HepG2 (cell line): Measurements from ENCODE around the gene GAPDH. TPM values are rescaled to one million over a fixed set of nuclear protein-coding genes. Genes with fewer than 3 reads are reported as not detected.

Experiments
- GABPB1 ChIP-seq: IDR thresholded peaks from 2 replicates; pipeline ENCODE4 v1.6.1; 2016; ENCODE audit warnings: mild to moderate bottlenecking, missing genetic modification reagents, moderate library complexity, missing compliant biosample characterization
- HBP1 ChIP-seq: IDR thresholded peaks from 2 replicates; pipeline ENCODE4 v1.6.1; 2016; ENCODE audit warnings: low read depth, control low read depth
- HNRNPL ChIP-seq: fragments of 200-400 bp; formaldehyde crosslinking; IDR thresholded peaks from 2 replicates; pipeline ENCODE4 v1.6.1; 2017; ENCODE audit warnings: mild to moderate bottlenecking, low read depth, low read length
- NCOA2 ChIP-seq: sonication (generic); formaldehyde crosslinking; IDR thresholded peaks from 2 replicates; pipeline ENCODE4 v1.8.0; 2022; ENCODE audit warnings: inconsistent platforms
- NFIB ChIP-seq: sonication (generic); formaldehyde crosslinking; IDR thresholded peaks from 2 replicates; pipeline ENCODE4 v1.9.0; 2021; ENCODE audit warnings: missing genetic modification reagents, mild to moderate bottlenecking, borderline replicate concordance
- PATZ1 ChIP-seq: sonication (generic); formaldehyde crosslinking; IDR thresholded peaks from 2 replicates; pipeline ENCODE4 v1.4.0; 2020; ENCODE audit warnings: missing genetic modification reagents
- PHF8 ChIP-seq: sonication (generic); formaldehyde crosslinking; IDR thresholded peaks from 2 replicates; pipeline ENCODE4 v1.5.0; 2020; ENCODE audit warnings: missing genetic modification reagents
- REPIN1 ChIP-seq: sonication (generic); formaldehyde crosslinking; IDR thresholded peaks from 2 replicates; pipeline ENCODE4 v1.8.0; 2022; ENCODE audit warnings: missing genetic modification reagents, low read depth, mild to moderate bottlenecking, borderline replicate concordance
- TOE1 ChIP-seq: sonication (generic); formaldehyde crosslinking; IDR thresholded peaks from 2 replicates; pipeline ENCODE4 v1.4.0; 2020; ENCODE audit warnings: mild to moderate bottlenecking, missing genetic modification reagents
- ZKSCAN5 ChIP-seq: sonication (generic); formaldehyde crosslinking; IDR thresholded peaks from 2 replicates; pipeline ENCODE4 v1.5.1; 2020; ENCODE audit warnings: mild to moderate bottlenecking, missing genetic modification reagents
- ZNF451 ChIP-seq: sonication (generic); formaldehyde crosslinking; IDR thresholded peaks from 2 replicates; pipeline ENCODE4 v1.5.0; 2020; ENCODE audit warnings: mild to moderate bottlenecking, missing genetic modification reagents
- ZNF558 ChIP-seq: sonication (generic); formaldehyde crosslinking; IDR thresholded peaks from 2 replicates; pipeline ENCODE4 v1.9.0; 2022; ENCODE audit warnings: mild to moderate bottlenecking, missing genetic modification reagents, borderline replicate concordance
- ZNF703 ChIP-seq: sonication (generic); formaldehyde crosslinking; IDR thresholded peaks from 2 replicates; pipeline ENCODE4 v1.5.1; 2020; ENCODE audit warnings: missing genetic modification reagents, mild to moderate bottlenecking, moderate library complexity, borderline replicate concordance
- polyA plus RNA-seq, 8 experiments: library from polyadenylated mRNA; depleted of rRNA in 3 of 8; stranded (reverse) in 7 of 8; unstranded in 1 of 8; fragments of >200 nt; fragmentation: Illumina TruSeq in 4 of 8; extraction: Trizol in 4 of 8; gene quantifications; 2 replicates each; pipeline versions ENCODE4 v1.2.1 to v1.2.3, GENCODE V29; 2011 to 2016; ENCODE audit warnings: low read depth in 4 of 8, missing spikeins in 1 of 8, mixed read lengths in 1 of 8; ENCODE audit not compliant: insufficient read depth in 1 of 8
- total RNA-seq, 5 experiments: library from RNA; depleted of rRNA; stranded (reverse); fragments of >200 nt; fragmentation: Illumina TruSeq; extraction: Trizol; gene quantifications; 2 replicates each; pipeline ENCODE4 v1.2.3, GENCODE V29; 2016; ENCODE audit warnings: low read depth in 1 of 5
- TF ChIP-seq, protein P1 (sequence below): sonication (generic); formaldehyde crosslinking; IDR thresholded peaks from 2 replicates; pipeline ENCODE4 v1.8.0; 2022; ENCODE audit warnings: missing genetic modification reagents, mild to moderate bottlenecking, moderate library complexity, borderline replicate concordance
- TF ChIP-seq, protein P2 (sequence below): sonication (generic); formaldehyde crosslinking; IDR thresholded peaks from 2 replicates; pipeline ENCODE4 v1.5.1; 2020; ENCODE audit warnings: mild to moderate bottlenecking, missing genetic modification reagents, moderate library complexity
- TF ChIP-seq, protein P3 (sequence below): IDR thresholded peaks from 2 replicates; pipeline ENCODE4 v1.6.1; 2016; ENCODE audit warnings: missing compliant biosample characterization, missing genetic modification reagents, borderline replicate concordance

GAPDH gene
- total and polyA plus RNA-seq, 2 of the 13 experiments (the other 11 are each of a cell fraction or from before 2014, with no cell fraction given): 3,038 to 12,722 TPM

DNA sequence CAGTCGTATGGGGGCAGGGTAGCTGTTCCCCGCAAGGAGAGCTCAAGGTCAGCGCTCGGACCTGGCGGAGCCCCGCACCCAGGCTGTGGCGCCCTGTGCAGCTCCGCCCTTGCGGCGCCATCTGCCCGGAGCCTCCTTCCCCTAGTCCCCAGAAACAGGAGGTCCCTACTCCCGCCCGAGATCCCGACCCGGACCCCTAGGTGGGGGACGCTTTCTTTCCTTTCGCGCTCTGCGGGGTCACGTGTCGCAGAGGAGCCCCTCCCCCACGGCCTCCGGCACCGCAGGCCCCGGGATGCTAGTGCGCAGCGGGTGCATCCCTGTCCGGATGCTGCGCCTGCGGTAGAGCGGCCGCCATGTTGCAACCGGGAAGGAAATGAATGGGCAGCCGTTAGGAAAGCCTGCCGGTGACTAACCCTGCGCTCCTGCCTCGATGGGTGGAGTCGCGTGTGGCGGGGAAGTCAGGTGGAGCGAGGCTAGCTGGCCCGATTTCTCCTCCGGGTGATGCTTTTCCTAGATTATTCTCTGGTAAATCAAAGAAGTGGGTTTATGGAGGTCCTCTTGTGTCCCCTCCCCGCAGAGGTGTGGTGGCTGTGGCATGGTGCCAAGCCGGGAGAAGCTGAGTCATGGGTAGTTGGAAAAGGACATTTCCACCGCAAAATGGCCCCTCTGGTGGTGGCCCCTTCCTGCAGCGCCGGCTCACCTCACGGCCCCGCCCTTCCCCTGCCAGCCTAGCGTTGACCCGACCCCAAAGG lies 804 bp downstream of the GAPDH start (continued):
- TF ChIP-seq, protein P1, sequence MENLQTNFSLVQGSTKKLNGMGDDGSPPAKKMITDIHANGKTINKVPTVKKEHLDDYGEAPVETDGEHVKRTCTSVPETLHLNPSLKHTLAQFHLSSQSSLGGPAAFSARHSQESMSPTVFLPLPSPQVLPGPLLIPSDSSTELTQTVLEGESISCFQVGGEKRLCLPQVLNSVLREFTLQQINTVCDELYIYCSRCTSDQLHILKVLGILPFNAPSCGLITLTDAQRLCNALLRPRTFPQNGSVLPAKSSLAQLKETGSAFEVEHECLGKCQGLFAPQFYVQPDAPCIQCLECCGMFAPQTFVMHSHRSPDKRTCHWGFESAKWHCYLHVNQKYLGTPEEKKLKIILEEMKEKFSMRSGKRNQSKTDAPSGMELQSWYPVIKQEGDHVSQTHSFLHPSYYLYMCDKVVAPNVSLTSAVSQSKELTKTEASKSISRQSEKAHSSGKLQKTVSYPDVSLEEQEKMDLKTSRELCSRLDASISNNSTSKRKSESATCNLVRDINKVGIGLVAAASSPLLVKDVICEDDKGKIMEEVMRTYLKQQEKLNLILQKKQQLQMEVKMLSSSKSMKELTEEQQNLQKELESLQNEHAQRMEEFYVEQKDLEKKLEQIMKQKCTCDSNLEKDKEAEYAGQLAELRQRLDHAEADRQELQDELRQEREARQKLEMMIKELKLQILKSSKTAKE (CRISPR knock-in tag): 0 out of 2 replicates have a peak, but pooled peaks have one; percentile 22
- TF ChIP-seq GABPB1 (CRISPR knock-in tag) (peak; percentile 63), ZNF558 (peak; percentile 47; the same call in 1 of the 2 replicates), PATZ1 (CRISPR knock-in tag) (0 out of 2 replicates have a peak, but pooled peaks have one; percentile 9), ZKSCAN5 (CRISPR knock-in tag) (0 out of 2 replicates have a peak, but pooled peaks have one; percentile 53), TOE1 (0 out of 2 replicates have a peak, but pooled peaks have one; percentile 32), PHF8 (peak; percentile 48; the same call in 1 of the 2 replicates), ZNF703 (CRISPR knock-in tag) (no peak), REPIN1 (CRISPR knock-in tag) (peak; percentile 55), HBP1 (CRISPR knock-in tag) (0 out of 2 replicates have a peak, but pooled peaks have one; percentile 54), NFIB (CRISPR knock-in tag) (no peak), HNRNPL (peak; percentile 75; the same call in 1 of the 2 replicates), NCOA2 (no peak), ZNF451 (CRISPR knock-in tag) (no peak)
- TF ChIP-seq, protein P2, sequence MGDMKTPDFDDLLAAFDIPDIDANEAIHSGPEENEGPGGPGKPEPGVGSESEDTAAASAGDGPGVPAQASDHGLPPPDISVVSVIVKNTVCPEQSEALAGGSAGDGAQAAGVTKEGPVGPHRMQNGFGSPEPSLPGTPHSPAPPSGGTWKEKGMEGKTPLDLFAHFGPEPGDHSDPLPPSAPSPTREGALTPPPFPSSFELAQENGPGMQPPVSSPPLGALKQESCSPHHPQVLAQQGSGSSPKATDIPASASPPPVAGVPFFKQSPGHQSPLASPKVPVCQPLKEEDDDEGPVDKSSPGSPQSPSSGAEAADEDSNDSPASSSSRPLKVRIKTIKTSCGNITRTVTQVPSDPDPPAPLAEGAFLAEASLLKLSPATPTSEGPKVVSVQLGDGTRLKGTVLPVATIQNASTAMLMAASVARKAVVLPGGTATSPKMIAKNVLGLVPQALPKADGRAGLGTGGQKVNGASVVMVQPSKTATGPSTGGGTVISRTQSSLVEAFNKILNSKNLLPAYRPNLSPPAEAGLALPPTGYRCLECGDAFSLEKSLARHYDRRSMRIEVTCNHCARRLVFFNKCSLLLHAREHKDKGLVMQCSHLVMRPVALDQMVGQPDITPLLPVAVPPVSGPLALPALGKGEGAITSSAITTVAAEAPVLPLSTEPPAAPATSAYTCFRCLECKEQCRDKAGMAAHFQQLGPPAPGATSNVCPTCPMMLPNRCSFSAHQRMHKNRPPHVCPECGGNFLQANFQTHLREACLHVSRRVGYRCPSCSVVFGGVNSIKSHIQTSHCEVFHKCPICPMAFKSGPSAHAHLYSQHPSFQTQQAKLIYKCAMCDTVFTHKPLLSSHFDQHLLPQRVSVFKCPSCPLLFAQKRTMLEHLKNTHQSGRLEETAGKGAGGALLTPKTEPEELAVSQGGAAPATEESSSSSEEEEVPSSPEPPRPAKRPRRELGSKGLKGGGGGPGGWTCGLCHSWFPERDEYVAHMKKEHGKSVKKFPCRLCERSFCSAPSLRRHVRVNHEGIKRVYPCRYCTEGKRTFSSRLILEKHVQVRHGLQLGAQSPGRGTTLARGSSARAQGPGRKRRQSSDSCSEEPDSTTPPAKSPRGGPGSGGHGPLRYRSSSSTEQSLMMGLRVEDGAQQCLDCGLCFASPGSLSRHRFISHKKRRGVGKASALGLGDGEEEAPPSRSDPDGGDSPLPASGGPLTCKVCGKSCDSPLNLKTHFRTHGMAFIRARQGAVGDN (CRISPR knock-in tag): peak; percentile 55
- TF ChIP-seq, protein P3, sequence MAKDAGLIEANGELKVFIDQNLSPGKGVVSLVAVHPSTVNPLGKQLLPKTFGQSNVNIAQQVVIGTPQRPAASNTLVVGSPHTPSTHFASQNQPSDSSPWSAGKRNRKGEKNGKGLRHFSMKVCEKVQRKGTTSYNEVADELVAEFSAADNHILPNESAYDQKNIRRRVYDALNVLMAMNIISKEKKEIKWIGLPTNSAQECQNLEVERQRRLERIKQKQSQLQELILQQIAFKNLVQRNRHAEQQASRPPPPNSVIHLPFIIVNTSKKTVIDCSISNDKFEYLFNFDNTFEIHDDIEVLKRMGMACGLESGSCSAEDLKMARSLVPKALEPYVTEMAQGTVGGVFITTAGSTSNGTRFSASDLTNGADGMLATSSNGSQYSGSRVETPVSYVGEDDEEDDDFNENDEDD (CRISPR knock-in tag): peak; percentile 48; the same call in 1 of the 2 replicates
